GM23338 (cell line): ENCODE data around the gene DAPK1. TPM values are rescaled to one million over a fixed set of nuclear protein-coding genes. Genes with fewer than 3 reads are reported as not detected.

Experiments
- EZH2 ChIP-seq: fragments of 200-600 bp; sonication (generic); IDR thresholded peaks from one replicate; pipeline ENCODE4 v1.8.0; 2017; ENCODE audit warnings: antibody characterized with exemption, mild to moderate bottlenecking, low read depth; ENCODE audit not compliant: unreplicated experiment
- POLR2AphosphoS5 ChIP-seq: IDR thresholded peaks from 2 replicates; pipeline ENCODE4 v1.6.1; 2016; ENCODE audit warnings: antibody characterized with exemption, low read depth
- STAT1 ChIP-seq: IDR thresholded peaks from one replicate; pipeline ENCODE4 v1.6.1; 2016; ENCODE audit warnings: antibody characterized with exemption; ENCODE audit not compliant: unreplicated experiment
- ZNF114 ChIP-seq: fragments of 250-450 bp; sonication (Bioruptor Pico); IDR thresholded peaks from 2 replicates; pipeline ENCODE4 v1.5.0; 2020; ENCODE audit warnings: mild to moderate bottlenecking, moderate library complexity
- ZNF331 ChIP-seq: fragments of 250-450 bp; sonication (Bioruptor Pico); IDR thresholded peaks from 2 replicates; pipeline ENCODE4 v1.5.0; 2020; ENCODE audit warnings: low read depth, mild to moderate bottlenecking, moderate library complexity
- polyA plus RNA-seq: library from polyadenylated mRNA; unstranded; fragments of >200 nt; fragmentation: Nextera tagmentation; extraction: Ambion mirVana; gene quantifications from 2 replicates; pipeline ENCODE4 v1.2.1, GENCODE V29; 2016
- total RNA-seq: library from RNA; depleted of rRNA; stranded (reverse); fragments of >200 nt; shearing (Covaris generic); gene quantifications from 2 replicates; pipeline ENCODE4 v1.2.3, GENCODE V29; 2014
- TF ChIP-seq, protein P1 (sequence below): fragments of 250-450 bp; sonication (Bioruptor Pico); IDR thresholded peaks from 2 replicates; pipeline ENCODE4 v1.5.0; 2020; ENCODE audit warnings: mild to moderate bottlenecking, moderate library complexity
- TF ChIP-seq, protein P2 (sequence below), 2 experiments: fragments of 200-600 bp in 1 of 2; sonication (generic) in 1 of 2; conservative IDR thresholded peaks; 2 replicates each; pipeline versions ENCODE4 v1.5.1 to v1.6.1; 2016 to 2017; ENCODE audit warnings: antibody characterized with exemption in 2 of 2, low read depth in 2 of 2, mild to moderate bottlenecking in 2 of 2, moderate library complexity in 1 of 2

DAPK1 gene
- total and polyA plus RNA-seq, 2 experiments from 2014 or later = 37.0 to 134 TPM

DNA sequence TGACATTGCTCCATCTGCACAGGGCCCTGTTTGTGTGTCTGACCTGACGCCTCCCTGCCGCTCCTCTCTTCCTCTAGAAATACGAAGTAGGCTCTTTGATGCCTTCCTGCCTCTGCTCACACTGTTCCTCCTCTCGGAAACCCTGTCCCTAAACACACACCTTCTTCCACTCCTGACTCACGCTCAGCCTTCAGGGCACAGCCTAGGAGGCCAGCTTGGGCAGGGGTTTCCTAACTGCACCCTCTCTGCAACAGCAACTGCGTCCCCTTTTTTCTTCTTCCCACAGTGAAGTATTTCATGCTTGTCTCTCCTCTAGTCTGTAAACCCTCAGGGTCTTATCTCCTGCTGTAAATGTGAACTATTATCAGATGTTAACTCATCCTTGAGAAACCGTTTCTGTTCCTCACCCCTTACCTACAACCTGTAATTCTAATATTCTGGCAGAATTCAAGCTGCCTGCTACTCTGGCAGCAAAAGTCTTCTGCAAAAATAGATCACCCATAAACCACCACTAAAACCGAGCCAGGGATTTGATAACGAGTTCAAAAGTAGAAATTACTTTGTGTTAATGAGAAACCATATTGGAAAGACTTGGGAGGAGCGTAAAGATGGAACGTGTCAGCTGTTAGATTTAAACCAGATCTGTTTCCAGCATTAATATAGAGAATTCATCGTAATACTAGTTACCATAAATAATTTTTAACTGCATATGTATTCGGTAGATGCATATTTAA lies 100.2 kb downstream of the DAPK1 start (continued):
- TF ChIP-seq, protein P1, sequence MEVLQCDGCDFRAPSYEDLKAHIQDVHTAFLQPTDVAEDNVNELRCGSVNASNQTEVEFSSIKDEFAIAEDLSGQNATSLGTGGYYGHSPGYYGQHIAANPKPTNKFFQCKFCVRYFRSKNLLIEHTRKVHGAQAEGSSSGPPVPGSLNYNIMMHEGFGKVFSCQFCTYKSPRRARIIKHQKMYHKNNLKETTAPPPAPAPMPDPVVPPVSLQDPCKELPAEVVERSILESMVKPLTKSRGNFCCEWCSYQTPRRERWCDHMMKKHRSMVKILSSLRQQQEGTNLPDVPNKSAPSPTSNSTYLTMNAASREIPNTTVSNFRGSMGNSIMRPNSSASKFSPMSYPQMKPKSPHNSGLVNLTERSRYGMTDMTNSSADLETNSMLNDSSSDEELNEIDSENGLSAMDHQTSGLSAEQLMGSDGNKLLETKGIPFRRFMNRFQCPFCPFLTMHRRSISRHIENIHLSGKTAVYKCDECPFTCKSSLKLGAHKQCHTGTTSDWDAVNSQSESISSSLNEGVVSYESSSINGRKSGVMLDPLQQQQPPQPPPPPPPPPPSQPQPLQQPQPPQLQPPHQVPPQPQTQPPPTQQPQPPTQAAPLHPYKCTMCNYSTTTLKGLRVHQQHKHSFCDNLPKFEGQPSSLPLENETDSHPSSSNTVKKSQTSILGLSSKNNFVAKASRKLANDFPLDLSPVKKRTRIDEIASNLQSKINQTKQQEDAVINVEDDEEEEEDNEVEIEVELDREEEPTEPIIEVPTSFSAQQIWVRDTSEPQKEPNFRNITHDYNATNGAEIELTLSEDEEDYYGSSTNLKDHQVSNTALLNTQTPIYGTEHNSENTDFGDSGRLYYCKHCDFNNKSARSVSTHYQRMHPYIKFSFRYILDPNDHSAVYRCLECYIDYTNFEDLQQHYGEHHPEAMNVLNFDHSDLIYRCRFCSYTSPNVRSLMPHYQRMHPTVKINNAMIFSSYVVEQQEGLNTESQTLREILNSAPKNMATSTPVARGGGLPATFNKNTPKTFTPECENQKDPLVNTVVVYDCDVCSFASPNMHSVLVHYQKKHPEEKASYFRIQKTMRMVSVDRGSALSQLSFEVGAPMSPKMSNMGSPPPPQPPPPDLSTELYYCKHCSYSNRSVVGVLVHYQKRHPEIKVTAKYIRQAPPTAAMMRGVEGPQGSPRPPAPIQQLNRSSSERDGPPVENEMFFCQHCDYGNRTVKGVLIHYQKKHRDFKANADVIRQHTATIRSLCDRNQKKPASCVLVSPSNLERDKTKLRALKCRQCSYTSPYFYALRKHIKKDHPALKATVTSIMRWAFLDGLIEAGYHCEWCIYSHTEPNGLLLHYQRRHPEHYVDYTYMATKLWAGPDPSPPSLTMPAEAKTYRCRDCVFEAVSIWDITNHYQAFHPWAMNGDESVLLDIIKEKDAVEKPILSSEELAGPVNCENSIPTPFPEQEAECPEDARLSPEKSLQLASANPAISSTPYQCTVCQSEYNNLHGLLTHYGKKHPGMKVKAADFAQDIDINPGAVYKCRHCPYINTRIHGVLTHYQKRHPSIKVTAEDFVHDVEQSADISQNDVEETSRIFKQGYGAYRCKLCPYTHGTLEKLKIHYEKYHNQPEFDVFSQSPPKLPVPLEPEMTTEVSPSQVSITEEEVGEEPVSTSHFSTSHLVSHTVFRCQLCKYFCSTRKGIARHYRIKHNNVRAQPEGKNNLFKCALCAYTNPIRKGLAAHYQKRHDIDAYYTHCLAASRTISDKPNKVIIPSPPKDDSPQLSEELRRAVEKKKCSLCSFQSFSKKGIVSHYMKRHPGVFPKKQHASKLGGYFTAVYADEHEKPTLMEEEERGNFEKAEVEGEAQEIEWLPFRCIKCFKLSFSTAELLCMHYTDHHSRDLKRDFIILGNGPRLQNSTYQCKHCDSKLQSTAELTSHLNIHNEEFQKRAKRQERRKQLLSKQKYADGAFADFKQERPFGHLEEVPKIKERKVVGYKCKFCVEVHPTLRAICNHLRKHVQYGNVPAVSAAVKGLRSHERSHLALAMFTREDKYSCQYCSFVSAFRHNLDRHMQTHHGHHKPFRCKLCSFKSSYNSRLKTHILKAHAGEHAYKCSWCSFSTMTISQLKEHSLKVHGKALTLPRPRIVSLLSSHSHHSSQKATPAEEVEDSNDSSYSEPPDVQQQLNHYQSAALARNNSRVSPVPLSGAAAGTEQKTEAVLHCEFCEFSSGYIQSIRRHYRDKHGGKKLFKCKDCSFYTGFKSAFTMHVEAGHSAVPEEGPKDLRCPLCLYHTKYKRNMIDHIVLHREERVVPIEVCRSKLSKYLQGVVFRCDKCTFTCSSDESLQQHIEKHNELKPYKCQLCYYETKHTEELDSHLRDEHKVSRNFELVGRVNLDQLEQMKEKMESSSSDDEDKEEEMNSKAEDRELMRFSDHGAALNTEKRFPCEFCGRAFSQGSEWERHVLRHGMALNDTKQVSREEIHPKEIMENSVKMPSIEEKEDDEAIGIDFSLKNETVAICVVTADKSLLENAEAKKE (CRISPR knock-in tag) = no peak
- TF ChIP-seq STAT1 (no peak), ZNF331 (CRISPR knock-in tag) (no peak), POLR2AphosphoS5 (no peak), EZH2 (no peak), ZNF114 (CRISPR knock-in tag) (no peak)
- TF ChIP-seq, protein P2, sequence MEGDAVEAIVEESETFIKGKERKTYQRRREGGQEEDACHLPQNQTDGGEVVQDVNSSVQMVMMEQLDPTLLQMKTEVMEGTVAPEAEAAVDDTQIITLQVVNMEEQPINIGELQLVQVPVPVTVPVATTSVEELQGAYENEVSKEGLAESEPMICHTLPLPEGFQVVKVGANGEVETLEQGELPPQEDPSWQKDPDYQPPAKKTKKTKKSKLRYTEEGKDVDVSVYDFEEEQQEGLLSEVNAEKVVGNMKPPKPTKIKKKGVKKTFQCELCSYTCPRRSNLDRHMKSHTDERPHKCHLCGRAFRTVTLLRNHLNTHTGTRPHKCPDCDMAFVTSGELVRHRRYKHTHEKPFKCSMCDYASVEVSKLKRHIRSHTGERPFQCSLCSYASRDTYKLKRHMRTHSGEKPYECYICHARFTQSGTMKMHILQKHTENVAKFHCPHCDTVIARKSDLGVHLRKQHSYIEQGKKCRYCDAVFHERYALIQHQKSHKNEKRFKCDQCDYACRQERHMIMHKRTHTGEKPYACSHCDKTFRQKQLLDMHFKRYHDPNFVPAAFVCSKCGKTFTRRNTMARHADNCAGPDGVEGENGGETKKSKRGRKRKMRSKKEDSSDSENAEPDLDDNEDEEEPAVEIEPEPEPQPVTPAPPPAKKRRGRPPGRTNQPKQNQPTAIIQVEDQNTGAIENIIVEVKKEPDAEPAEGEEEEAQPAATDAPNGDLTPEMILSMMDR (conservative IDR thresholded peaks at IDR 0.05; ENCODE audit: low read depth in 2 of 2) = no peak
